ENCODE data around the gene F7. TPM values are rescaled to one million over a fixed set of nuclear protein-coding genes. Genes with fewer than 3 reads are reported as not detected.
"Not testable (repeated sequence)": the region's sequence is repeated elsewhere in the genome, so short reads cannot be mapped to it uniquely, and the experiment has no call there.

Gene F7
- total RNA-seq, 4 donors from 2014 or later: 0.20 to 1.2 TPM; not detected in 2

DNA sequence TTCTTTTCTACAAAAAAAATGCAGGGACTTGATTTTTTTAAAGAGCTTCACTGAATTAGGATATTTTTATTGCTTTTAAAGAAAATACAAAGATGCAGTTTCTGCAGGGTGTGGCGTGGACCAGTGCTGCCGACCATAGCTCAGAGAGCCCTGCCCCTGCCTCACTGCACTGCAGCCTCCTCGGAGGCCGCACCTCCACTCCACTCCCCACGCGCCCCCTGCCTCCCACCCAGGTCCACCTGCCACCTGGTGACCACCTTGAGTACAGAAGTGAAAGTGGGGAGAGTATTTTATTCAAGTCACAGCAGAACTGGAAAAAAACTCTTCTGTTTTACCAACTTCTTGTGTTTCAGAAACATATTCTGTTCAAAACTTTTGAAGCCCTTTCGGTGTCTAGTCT lies 7.9 kb upstream of the F7 start:
- in situ Hi-C loops (cut with MboI; ENCODE audit: low sequenced_read_pairs in 4 of 4): no loop called here
- Histone ChIP-seq H3K27me3 (peaks cover 0 to 3% (median 0%) of the 10 kb centered on the region in 3 donors), H3K4me3 (no peak overlapping the region), H3K4me1 (peaks cover 5 to 6% of the 10 kb centered on the region in 2 donors), H3K9me3 (no peaks in the 10 kb centered on the region), H3K36me3 (no peaks in the 10 kb centered on the region), H3K27ac (no peak overlapping the region)
- intact Hi-C loops (cut with DNase I; ENCODE audit: low total_unique reads): no loop called here
- no peak for ATAC-seq
- TF ChIP-seq POLR2A (IDR thresholded peaks at IDR 0.05): no peak
- TF ChIP-seq, protein P1, sequence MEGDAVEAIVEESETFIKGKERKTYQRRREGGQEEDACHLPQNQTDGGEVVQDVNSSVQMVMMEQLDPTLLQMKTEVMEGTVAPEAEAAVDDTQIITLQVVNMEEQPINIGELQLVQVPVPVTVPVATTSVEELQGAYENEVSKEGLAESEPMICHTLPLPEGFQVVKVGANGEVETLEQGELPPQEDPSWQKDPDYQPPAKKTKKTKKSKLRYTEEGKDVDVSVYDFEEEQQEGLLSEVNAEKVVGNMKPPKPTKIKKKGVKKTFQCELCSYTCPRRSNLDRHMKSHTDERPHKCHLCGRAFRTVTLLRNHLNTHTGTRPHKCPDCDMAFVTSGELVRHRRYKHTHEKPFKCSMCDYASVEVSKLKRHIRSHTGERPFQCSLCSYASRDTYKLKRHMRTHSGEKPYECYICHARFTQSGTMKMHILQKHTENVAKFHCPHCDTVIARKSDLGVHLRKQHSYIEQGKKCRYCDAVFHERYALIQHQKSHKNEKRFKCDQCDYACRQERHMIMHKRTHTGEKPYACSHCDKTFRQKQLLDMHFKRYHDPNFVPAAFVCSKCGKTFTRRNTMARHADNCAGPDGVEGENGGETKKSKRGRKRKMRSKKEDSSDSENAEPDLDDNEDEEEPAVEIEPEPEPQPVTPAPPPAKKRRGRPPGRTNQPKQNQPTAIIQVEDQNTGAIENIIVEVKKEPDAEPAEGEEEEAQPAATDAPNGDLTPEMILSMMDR (IDR thresholded peaks at IDR 0.05 in 4 of 5, conservative IDR thresholded peaks at IDR 0.05 in 1 of 5): no peak
- DNase-seq: no peak

DNA sequence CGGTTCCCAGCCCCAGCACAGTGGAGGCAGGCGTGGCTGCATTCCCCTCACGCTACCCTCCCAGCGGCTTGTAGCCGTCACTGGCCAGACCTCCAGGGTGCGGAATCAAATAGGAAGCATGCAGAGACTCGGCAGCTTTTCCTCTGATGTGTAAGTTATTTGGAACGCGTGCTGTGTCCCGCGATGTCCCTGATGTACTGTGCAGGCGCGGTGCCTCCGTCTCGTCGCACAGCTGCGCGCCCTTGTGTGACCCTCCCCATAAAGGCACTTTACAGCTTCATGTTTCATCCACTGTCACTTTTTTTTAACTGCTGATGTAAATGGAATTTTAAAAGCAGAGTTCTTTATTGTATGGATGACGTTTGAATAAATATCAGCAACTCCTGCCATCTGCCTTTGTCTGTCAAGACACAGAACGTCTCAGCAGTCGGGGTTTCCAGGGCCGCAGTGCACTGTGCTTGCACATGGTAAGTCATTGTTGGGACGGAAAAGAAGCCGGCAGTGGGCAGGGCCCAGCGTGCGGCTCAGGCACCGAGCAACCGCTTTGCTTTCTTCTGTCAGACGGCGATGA lies 7.3 kb upstream of the F7 start:
- ATAC-seq: peak in 1 of 2 donors; percentile 30
- Histone ChIP-seq H3K36me3 (no peaks in the 10 kb centered on the region), H3K27me3 (peaks cover 0 to 4% (median 0%) of the 10 kb centered on the region in 3 donors), H3K4me3 (peak overlapping the region in 1 of 4 donors; percentile 31), H3K9me3 (no peaks in the 10 kb centered on the region), H3K27ac (no peak overlapping the region), H3K4me1 (peaks cover 5 to 6% of the 10 kb centered on the region in 2 donors)
- intact Hi-C loops (cut with DNase I; ENCODE audit: low total_unique reads): no loop called here
- no peak for TF ChIP-seq POLR2A (IDR thresholded peaks at IDR 0.05)
- TF ChIP-seq, protein P1 (IDR thresholded peaks at IDR 0.05 in 4 of 5, conservative IDR thresholded peaks at IDR 0.05 in 1 of 5): no peak
- in situ Hi-C loops (cut with MboI; ENCODE audit: low sequenced_read_pairs in 4 of 4): no loop called here
- DNase-seq: no peak

DNA sequence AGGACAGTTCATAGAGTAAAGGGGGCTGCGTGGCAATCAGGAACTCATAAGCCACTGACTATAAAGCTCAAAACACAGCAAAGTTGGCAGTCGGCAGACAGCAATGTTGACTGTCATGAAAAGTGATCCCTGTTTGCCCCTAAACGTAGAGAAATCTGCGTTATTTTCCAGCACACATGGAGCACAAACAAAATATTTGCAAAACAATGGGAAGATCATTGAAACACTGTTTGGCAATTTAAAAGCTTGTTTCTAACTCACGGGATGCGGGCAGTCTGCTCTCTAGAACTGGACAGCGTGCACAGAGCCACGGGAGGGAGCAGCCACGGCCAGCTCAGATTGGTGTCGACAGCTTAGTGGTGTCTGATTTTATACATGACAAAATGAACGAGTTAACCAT lies 6.4 kb upstream of the F7 start:
- H3K36me3 ChIP-seq: no peaks in the 10 kb centered on the region
- H3K4me1 ChIP-seq: peaks cover 5 to 6% of the 10 kb centered on the region in 2 donors
- intact Hi-C loops (cut with DNase I; ENCODE audit: low total_unique reads) (no loop called here), in situ Hi-C loops (cut with MboI; ENCODE audit: low sequenced_read_pairs in 4 of 4) (no loop called here)
- DNase-seq (no peak), ATAC-seq (no peak)
- peaks cover 0 to 10% (median 7%) of the 10 kb centered on the region in 3 donors for H3K27me3 ChIP-seq
- TF ChIP-seq, protein P1 (IDR thresholded peaks at IDR 0.05 in 4 of 5, conservative IDR thresholded peaks at IDR 0.05 in 1 of 5): no peak
- TF ChIP-seq POLR2A (IDR thresholded peaks at IDR 0.05): no peak
- H3K9me3 ChIP-seq: no peaks in the 10 kb centered on the region
- H3K27ac ChIP-seq: no peak overlapping the region
- no peak overlapping the region for H3K4me3 ChIP-seq

DNA sequence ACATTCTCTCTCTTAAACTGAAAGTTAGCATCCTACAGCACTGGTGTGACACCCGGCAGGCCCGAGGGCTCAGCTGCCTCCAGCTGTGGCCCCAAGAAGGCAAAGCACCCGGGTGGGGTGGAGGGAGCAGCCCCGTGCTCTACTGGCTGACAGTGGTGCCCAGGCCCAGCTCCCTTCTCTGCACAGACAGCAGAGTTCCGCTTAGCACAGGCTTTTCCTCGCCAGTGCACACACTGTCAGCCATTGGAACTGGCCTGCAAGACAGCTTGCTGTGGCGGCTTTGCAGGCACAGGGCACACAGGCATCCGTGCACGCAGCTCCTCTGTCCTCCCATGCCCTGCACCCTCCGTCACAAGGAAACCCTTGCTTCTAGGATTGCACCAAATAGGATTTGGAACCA lies 3.3 kb upstream of the F7 start:
- H3K9me3 ChIP-seq; H3K36me3 ChIP-seq; in situ Hi-C loops (cut with MboI; ENCODE audit: low sequenced_read_pairs in 4 of 4); intact Hi-C loops (cut with DNase I; ENCODE audit: low total_unique reads); ATAC-seq; H3K4me1 ChIP-seq; H3K4me3 ChIP-seq; H3K27ac ChIP-seq; DNase-seq: not testable (repeated sequence)
- peaks cover 0 to 13% (median 10%) of the 10 kb centered on the region in 3 donors for H3K27me3 ChIP-seq

DNA sequence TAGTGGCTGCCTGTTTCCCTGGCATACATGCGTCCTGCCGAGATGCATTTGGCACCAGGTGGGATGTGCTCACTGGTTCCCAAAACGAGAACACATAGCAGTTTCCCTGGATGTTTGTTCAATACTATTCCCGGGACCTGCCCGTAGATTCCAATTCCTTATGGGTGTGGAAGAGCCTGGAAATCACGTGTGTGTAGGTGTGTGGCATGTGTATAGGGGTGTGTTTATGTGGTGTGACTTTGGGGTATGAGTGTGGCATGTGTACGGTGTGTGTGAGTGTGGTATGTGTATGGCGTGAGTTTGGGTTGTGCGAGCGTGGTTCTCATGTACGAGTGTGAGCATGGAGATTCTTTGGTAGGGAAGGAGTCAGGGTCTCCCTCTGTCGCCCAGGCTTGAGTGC lies 2.9 kb upstream of the F7 start:
- ATAC-seq: no peak
- TF ChIP-seq, protein P1 (IDR thresholded peaks at IDR 0.05 in 4 of 5, conservative IDR thresholded peaks at IDR 0.05 in 1 of 5): no peak
- in situ Hi-C loops (cut with MboI; ENCODE audit: low sequenced_read_pairs in 4 of 4): no loop called here

More for the DNA sequence above, 2.9 kb upstream of the F7 start:
- H3K4me3 ChIP-seq: no peak overlapping the region
- peaks cover 5 to 6% of the 10 kb centered on the region in 2 donors for H3K4me1 ChIP-seq
- H3K27ac ChIP-seq: no peak overlapping the region
- no peaks in the 10 kb centered on the region for H3K36me3 ChIP-seq
- peaks cover 0 to 13% (median 10%) of the 10 kb centered on the region in 3 donors for H3K27me3 ChIP-seq
- intact Hi-C loops (cut with DNase I; ENCODE audit: low total_unique reads): no loop called here
- H3K9me3 ChIP-seq: no peaks in the 10 kb centered on the region
- DNase-seq: no peak
